Suprapubic skin (tissue), 3 donors: ENCODE results near the gene PRDM12.

Experiments used
- EP300 ChIP-seq: sonication (generic); formaldehyde crosslinking; IDR thresholded peaks from one replicate; pipeline ENCODE4 v1.6.1; 2017; ENCODE audit warnings: antibody characterized with exemption
- TF ChIP-seq, protein P1 (sequence below), 2 donors: fragments of 200-600 bp in 1 of 2; fragments of 450-650 bp in 1 of 2; sonication (generic) in 1 of 2; IDR thresholded peaks; one replicate each; pipeline ENCODE4 v1.5.1; 2016 to 2019; ENCODE audit warnings: antibody characterized with exemption in 2 of 2, mild to moderate bottlenecking in 1 of 2, moderate library complexity in 1 of 2

DNA sequence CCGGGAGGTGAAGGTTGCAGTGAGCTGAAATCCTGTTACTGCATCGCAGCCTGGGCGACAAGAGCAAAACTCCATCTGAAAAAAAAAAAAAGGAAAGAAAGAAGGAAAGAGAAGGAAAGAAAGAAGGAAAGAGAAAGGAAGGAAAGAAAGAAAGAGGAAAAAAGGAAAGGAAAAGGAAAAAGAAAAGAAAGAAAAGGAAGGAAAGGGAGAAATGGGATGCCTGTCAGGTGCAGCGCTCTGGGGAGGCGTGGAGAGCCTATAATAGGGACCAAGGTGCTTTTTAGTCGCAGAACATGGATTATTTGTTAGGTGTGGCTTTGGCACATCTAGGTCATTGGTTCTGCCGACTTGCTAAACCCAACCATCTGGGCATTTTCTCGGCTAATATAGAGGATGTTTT lies 47.1 kb downstream of the PRDM12 start:
- TF ChIP-seq EP300 = no peak
- TF ChIP-seq, protein P1, sequence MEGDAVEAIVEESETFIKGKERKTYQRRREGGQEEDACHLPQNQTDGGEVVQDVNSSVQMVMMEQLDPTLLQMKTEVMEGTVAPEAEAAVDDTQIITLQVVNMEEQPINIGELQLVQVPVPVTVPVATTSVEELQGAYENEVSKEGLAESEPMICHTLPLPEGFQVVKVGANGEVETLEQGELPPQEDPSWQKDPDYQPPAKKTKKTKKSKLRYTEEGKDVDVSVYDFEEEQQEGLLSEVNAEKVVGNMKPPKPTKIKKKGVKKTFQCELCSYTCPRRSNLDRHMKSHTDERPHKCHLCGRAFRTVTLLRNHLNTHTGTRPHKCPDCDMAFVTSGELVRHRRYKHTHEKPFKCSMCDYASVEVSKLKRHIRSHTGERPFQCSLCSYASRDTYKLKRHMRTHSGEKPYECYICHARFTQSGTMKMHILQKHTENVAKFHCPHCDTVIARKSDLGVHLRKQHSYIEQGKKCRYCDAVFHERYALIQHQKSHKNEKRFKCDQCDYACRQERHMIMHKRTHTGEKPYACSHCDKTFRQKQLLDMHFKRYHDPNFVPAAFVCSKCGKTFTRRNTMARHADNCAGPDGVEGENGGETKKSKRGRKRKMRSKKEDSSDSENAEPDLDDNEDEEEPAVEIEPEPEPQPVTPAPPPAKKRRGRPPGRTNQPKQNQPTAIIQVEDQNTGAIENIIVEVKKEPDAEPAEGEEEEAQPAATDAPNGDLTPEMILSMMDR (IDR thresholded peaks at IDR 0.05) = no peak
